Activated CD8-positive, alpha-beta memory T cell treated with anti-CD3 and anti-CD28 coated beads, Interleukin-2, amount 50 U/mL, for 1 hour (primary cell): Measurements from ENCODE around the gene PRSS53.

Experiments used
- DNase-seq: peaks from one replicate; pipeline ENCODE4 v3.0.0-alpha.2; 2020; ENCODE audit errors: extremely low read depth

Gene PRSS53

DNA sequence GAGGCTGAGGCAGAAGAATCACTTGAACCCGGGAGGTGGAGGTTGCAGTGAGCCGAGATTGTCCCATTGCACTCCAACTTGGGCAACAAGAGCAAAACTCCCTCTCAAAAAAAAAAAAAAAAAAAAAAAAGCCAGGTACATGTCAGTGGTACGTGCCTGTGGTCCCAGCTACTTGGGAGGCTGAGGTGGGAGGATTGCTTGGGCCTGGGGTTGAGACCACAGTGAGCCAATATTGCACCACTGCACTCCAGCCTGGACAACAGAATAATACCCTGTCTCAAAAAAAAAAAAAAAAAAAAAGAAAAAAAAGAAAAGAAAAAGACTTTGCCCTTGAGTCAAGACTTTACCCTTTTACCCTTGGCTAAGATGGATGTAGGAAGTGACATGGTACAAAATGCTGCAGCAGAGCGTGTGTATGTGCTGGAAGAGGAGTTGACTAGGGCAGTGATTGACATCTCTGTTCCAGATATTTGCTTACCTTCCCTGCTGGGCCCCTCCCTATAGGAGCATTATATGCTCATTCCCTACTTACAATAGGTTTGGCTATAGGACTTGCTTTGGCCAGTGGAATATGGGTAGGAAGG lies 44.8 kb downstream of the PRSS53 start:
- DNase-seq: no peak

DNA sequence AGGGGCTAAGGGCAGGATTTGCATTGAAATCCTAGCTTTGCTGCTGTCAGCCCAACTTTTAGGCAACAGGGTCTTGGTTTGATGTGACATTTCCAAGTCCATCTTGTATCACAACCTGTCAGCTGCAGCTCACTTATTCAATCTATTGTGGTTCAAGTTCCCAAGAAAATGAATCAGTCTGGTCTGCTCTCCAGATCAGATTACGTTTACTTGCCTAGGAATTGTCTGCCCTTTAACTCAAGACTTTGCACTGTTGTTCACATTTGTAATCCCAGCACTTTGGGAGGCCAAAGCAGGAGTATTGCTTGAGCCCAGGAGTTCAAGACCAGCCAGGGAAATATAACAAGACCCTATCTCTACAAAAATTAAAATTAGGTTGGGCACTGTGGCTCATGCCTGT lies 45.4 kb downstream of the PRSS53 start:
- no peak for DNase-seq

DNA sequence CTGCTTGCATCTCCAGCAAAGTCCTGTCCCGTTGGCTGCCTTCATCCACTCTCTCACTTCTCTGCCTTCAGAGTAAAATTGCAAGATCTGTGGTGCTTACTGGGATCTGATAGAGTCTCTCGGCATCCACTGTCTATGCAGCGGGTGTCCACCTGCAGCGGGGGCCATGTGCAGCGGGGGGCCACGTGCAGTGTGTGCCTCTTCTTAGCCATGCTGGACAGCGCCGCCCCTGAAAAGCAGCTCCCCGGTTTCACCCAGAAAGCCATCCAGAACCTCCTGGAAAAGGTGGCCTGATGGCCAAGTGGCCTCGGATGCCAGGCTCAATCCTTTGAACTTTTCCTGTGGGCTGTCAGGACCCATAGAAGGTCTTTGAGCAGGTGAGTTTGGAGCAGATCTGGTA lies 45.9 kb downstream of the PRSS53 start:
- no peak for DNase-seq

DNA sequence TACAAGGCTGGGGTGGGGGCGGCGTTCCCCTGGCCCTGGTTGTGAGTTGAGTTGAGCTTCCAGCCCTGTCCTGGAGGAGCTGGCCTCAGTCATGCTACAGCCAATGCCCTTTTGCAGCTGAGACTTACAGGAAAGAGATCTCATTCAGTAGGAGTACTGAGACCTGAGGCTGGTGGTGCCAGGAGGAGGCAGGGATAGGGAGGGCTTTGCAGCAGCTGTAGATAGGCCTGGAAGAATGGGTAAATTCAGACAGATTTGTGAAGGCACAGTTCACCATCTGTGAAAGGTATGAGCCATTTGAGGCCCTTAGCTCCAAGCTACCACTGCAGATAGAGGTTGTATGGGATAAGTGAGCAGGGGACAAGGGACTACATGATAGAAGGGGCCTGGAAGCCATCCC lies 49.8 kb downstream of the PRSS53 start:
- DNase-seq: no peak

DNA sequence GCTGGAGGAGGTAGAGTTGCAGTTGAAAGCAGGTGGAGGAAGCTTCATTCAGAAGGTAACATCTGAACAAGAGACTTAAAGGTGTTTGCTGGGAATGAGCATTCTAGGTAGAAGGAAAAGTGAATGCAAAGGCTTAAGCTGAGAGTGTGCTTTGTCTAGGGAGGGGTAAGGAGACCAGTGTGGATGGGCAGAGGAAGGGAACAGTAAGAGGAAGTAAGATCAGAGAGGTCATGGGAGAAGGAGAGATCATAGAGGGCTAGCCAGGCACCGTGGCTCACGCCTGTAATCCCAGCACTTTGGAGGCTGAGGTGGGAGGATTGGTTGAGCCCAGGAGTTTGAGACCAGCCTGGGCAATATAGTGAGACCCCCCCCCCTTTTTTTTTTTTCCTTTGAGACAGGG lies 52.1 kb downstream of the PRSS53 start:
- DNase-seq: no peak

DNA sequence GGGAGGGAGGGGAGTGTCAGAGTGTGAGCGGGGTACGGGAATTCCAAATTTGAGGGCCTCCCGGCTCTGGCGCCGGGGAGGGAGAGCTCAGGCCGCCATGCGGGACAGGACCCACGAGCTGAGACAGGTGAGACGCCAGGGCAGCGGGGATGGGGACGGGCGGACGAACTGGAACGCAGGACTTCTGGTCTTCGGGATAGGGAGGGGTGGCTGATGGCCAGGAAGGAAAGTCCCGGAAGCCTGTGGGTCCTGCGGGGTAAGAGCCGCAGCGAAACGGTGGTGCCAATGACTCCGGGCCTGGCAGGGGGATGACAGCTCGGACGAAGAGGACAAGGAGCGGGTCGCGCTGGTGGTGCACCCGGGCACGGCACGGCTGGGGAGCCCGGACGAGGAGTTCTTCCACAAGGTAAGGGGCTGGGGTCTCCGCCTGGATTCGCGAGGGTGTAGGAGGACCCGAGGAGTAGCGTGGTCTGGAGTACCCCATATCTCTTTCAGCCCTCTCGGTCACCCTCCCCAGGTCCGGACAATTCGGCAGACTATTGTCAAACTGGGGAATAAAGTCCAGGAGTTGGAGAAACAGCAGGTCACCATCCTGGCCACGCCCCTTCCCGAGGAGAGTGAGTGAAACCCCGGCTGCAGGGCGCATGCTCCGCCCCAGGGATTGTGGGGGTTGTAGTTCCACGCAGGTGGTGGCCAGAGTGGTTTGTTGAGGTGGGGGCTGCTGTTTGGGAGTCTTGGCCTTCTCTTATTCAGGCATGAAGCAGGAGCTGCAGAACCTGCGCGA lies 54.8 kb downstream of the PRSS53 start:
- peak; percentile 67 for DNase-seq
